Skeletal muscle satellite cell (primary cell): Measurements from ENCODE around the gene S100A14.

Experiments used
- H3K27me3 ChIP-seq: 2 replicates; pipeline ENCODE4 v1.7.0; 2013; ENCODE audit warnings: low read length; ENCODE audit not compliant: control insufficient read depth, insufficient read depth
- H3K36me3 ChIP-seq: 2 replicates; pipeline ENCODE4 v1.7.0; 2013; ENCODE audit warnings: mild to moderate bottlenecking, control low read depth, low read length; ENCODE audit not compliant: insufficient read depth
- H3K4me1 ChIP-seq: 2 replicates; pipeline ENCODE4 v1.7.0; 2013; ENCODE audit warnings: low read length; ENCODE audit not compliant: control insufficient read depth, insufficient read depth
- H3K4me2 ChIP-seq: 2 replicates; pipeline ENCODE4 v1.7.0; 2013; ENCODE audit warnings: mild to moderate bottlenecking, low read length
- H3K4me3 ChIP-seq: 2 replicates; pipeline ENCODE4 v1.7.0; 2013; ENCODE audit warnings: low read length
- H3K9ac ChIP-seq: 2 replicates; pipeline ENCODE4 v1.7.0; 2013; ENCODE audit warnings: mild to moderate bottlenecking, low read depth, low read length, moderate library complexity
- H3K9me3 ChIP-seq: replicated peaks from 2 replicates; pipeline ENCODE4 v1.7.0; 2013; ENCODE audit warnings: mild to moderate bottlenecking, control low read depth, low read length

S100A14 gene

DNA sequence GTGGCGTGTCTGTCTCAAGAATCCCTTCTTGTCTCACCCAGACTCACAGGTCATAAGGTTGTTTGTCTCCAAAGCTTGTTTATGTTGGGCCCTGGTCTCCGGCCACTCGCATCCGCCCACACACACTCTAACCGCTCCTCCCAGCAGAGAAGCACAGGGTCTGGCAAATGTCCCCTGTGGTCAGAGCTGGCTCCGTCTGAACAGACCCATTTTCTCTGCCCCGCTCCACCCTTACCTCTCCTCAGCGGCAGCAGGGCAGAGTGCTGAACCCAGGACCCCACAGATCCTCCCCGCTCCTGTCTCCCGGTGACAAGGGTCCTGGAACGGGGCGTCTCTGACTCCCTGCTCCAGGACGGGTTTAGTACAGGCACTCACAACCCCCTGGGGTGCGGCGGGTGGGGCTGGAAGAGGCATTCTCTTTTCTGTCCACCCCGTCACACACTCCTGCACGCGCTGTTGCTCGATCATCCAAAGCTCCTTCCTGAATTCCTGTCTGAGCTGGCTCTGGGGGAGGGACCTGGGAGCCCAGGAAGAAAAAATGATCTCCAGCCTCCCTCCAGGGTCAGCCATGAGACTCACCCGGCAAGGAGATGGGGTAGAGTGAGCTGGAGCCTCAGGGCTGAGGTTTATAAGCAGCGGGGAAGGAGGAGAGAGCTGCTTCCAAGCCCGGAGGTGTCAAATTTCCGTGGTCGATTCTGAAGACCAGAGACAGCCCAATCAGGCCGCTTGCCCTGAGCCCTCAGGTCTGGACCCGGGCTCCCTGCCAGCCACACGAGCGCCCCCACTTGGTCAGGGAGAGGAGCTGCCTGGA, 11.0 kb upstream of the S100A14 start, which contains the start of gene S100A13:
TSS of gene S100A13 (minus strand) at position 602 of the 811 bp plus-strand sequence. CDS start 1,033 bp downstream, outside the sequence.
- Histone ChIP-seq H3K4me2 (peak within 1 kb of the TSS; percentile 92), H3K9me3 (no peaks in the 10 kb centered on the region), H3K9ac (peak within 1 kb of the TSS; percentile 92), H3K4me1 (peaks cover 49% of the 10 kb centered on the region), H3K4me3 (peak within 1 kb of the TSS; percentile 81), H3K27me3 (no peaks in the 10 kb centered on the region), H3K36me3 (peaks cover 27% of the 10 kb centered on the region)

DNA sequence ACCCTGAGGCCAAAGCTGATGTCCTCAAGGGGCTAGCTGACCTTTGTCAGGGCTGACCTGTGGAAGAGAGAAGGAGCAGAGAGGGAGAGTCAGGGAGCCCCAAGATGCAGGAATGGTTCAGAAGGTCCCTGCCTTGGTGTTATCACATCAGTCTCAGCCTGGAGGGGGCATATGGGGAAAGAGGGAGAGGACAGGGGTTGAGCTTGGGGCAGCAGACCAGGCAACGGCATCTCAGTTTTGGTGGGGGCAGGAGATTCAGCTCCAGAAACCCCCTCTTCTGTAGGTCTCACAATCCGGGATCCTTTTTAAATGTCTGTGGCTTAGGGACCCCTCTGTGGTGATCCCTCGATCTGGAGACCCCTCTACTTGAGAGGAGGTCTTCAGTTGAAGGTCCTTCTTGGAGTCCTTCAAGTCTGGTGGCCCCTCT, 10.4 kb upstream of the S100A14 start:
- Histone ChIP-seq H3K4me3 (peak overlapping the region; percentile 81), H3K9ac (peak overlapping the region; percentile 92), H3K36me3 (peaks cover 27% of the 10 kb centered on the region), H3K4me2 (peak overlapping the region; percentile 92), H3K9me3 (no peaks in the 10 kb centered on the region), H3K4me1 (peaks cover 47% of the 10 kb centered on the region), H3K27me3 (no peaks in the 10 kb centered on the region)

GRCh38 chr1:153624965-153625611, 9.0 kb upstream of the S100A14 start:
- H3K4me3 ChIP-seq = peak overlapping the region; percentile 81

DNA sequence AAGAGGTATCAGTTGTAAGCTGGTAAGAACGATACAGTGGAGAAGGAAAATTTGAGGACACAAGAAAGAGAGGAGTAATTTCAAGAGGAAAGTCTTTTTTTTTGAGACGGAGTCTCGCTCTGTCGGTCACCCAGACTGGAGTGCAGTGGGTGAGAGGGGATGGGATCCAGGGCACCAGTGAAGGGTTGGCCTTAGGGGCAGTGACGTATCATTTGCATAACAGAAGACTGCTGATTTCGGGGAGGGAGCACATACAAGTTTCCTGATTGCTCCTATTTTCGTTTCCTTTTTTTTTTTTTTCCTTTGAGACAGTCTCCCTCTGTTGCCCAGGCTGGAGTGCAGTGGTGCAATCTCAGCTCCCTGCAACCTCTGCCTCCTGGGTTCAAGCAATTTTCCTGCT, 7.0 kb upstream of the S100A14 start:
- peaks cover 44% of the 10 kb centered on the region for H3K4me1 ChIP-seq

More at GRCh38 chr1:153624965-153625611, 9.0 kb upstream of the S100A14 start:
- Histone ChIP-seq H3K4me2 (peak overlapping the region; percentile 92), H3K36me3 (peaks cover 35% of the 10 kb centered on the region), H3K9ac (no peak overlapping the region), H3K4me1 (peaks cover 45% of the 10 kb centered on the region), H3K27me3 (no peaks in the 10 kb centered on the region), H3K9me3 (no peaks in the 10 kb centered on the region)

GRCh38 chr1:153619171-153619570, 3.0 kb upstream of the S100A14 start:
- no peak overlapping the region for H3K4me3 ChIP-seq
- peaks cover 18% of the 10 kb centered on the region for H3K4me1 ChIP-seq
- H3K9me3 ChIP-seq = no peaks in the 10 kb centered on the region
- no peak overlapping the region for H3K9ac ChIP-seq
- H3K4me2 ChIP-seq = no peak overlapping the region
- H3K27me3 ChIP-seq = no peaks in the 10 kb centered on the region
- peaks cover 43% of the 10 kb centered on the region for H3K36me3 ChIP-seq

More for the DNA sequence above, 7.0 kb upstream of the S100A14 start:
- no peak overlapping the region for H3K4me3 ChIP-seq
- no peak overlapping the region for H3K9ac ChIP-seq
- no peak overlapping the region for H3K4me2 ChIP-seq
- no peaks in the 10 kb centered on the region for H3K9me3 ChIP-seq
- peaks cover 52% of the 10 kb centered on the region for H3K36me3 ChIP-seq
- H3K27me3 ChIP-seq = no peaks in the 10 kb centered on the region

GRCh38 chr1:153617663-153618062, 1.5 kb upstream of the S100A14 start:
- Histone ChIP-seq H3K36me3 (peaks cover 31% of the 10 kb centered on the region), H3K27me3 (no peaks in the 10 kb centered on the region), H3K9ac (peak overlapping the region; percentile 14), H3K4me2 (no peak overlapping the region), H3K9me3 (no peaks in the 10 kb centered on the region), H3K4me1 (peaks cover 19% of the 10 kb centered on the region), H3K4me3 (no peak overlapping the region)

DNA sequence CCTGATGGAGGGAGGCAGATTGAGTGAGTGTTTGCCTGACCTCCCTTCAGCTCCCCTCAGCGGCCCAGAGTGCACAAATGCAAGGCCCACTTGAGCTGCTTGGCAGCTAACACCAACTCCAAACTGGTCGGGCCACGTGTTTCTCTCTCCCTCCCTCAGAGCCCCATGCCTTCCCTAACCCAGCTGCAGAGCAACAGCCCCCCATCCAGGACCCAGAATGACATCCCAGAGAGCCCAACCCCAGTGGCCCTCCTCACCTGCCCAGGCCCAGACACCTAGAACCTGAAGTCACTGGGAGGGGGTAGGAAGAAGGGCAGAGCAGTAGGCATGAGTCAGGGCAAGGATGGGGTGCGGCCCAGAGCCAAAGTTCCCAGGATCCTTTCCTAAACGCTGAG, 789 bp upstream of the S100A14 start:
- no peak overlapping the region for H3K9ac ChIP-seq
- H3K4me1 ChIP-seq = peaks cover 19% of the 10 kb centered on the region
- peaks cover 25% of the 10 kb centered on the region for H3K36me3 ChIP-seq
- no peak overlapping the region for H3K4me2 ChIP-seq
- H3K9me3 ChIP-seq = no peaks in the 10 kb centered on the region
- no peak overlapping the region for H3K4me3 ChIP-seq
- no peaks in the 10 kb centered on the region for H3K27me3 ChIP-seq

DNA sequence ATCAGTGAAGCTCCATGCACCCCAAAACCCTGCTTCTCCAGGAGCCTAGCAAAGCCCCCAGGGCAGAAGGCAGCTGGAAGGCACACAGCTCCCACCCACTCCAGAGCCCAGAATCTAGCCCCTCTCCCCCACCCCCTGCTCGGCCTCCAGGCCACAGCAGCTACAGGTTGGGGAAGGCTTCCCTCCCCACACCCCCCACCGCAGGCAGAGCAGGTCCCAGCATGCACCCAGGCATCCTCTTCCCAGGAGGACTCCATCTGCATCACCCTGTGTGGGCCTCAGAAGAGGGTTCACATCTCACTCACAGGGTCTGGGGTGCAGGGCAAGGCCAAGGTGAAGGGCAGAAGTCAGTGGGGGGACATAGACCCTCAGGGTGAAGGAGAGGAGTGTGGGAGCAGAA, 719 bp downstream of the S100A14 start:
- no peaks in the 10 kb centered on the region for H3K27me3 ChIP-seq
- peaks cover 23% of the 10 kb centered on the region for H3K36me3 ChIP-seq
- no peak overlapping the region for H3K4me2 ChIP-seq
- no peaks in the 10 kb centered on the region for H3K9me3 ChIP-seq
- H3K4me3 ChIP-seq = no peak overlapping the region
- peaks cover 23% of the 10 kb centered on the region for H3K4me1 ChIP-seq
- H3K9ac ChIP-seq = no peak overlapping the region

DNA sequence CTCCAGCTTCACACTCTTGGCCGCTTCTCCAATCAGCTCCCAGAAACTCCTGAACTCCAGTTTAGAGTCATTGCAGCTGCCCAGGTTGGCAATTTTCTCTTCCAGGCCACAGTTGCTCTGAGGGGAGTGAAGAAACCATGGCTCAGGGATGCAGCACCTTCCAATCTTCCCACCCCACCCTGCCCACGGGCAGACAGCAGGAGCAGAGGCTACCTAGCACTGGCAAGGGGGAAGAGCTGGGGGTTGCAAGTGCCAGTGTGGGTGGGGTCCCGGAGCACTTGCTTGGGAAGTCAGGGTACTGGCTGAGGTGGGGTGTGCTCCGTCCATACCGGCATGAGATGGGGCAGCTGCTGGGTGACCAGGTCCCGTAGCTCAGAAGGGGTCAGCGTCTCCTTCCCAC, 1.2 kb downstream of the S100A14 start:
- H3K9me3 ChIP-seq = no peaks in the 10 kb centered on the region
- H3K36me3 ChIP-seq = peaks cover 21% of the 10 kb centered on the region
- peaks cover 28% of the 10 kb centered on the region for H3K4me1 ChIP-seq
- no peak overlapping the region for H3K4me2 ChIP-seq
- H3K9ac ChIP-seq = no peak overlapping the region
- no peaks in the 10 kb centered on the region for H3K27me3 ChIP-seq
- no peak overlapping the region for H3K4me3 ChIP-seq

DNA sequence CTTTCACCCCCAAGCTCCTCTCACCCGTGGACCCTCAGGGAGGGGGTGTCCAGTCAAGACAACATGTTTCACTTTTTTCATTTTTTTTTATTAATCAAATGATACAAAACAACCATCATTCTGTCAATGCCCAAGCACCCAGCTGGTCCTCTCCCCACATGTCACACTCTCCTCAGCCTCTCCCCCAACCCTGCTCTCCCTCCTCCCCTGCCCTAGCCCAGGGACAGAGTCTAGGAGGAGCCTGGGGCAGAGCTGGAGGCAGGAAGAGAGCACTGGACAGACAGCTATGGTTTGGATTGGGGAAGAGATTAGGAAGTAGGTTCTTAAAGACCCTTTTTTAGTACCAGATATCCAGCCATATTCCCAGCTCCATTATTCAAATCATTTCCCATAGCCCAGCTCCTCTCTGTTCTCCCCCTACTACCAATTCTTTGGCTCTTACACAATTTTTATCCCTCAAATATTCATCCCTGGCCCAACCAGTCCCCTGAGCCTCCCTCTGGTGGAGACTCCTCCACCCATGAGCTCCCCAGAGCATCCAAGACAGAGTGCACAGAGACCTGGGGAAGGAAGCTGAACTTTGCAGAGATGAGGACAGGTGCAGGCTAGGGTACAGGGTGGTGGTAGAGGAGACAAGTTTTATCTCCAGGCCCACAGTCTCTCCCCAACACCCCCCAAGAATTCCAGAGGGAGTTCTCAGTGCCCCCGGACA, 1.8 kb downstream of the S100A14 start:
- Histone ChIP-seq H3K27me3 (no peaks in the 10 kb centered on the region), H3K9ac (no peak overlapping the region), H3K4me1 (peaks cover 34% of the 10 kb centered on the region), H3K4me3 (no peak overlapping the region), H3K4me2 (no peak overlapping the region), H3K36me3 (peaks cover 18% of the 10 kb centered on the region), H3K9me3 (no peaks in the 10 kb centered on the region)

DNA sequence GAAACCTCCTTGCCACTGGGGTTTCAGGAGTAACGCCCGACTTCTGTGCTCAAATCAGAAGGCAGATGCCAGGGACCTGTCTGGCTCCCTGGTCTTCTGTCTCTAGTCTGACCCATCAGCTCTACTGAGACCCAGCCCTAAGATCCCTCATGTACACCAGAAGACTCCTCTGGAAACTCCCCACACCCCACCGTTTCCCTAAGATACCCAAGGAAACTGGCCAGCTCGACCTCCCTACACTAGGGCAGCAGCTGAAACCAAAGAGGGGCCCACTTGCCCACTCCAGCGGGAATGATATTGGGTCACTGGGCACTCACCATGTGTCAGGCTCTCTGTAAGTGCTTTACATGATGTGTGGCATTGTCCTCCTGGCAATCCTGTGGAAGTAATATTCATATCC, 2.7 kb downstream of the S100A14 start:
- Histone ChIP-seq H3K36me3 (peaks cover 10% of the 10 kb centered on the region), H3K4me2 (peak overlapping the region; percentile 94), H3K27me3 (no peaks in the 10 kb centered on the region), H3K9me3 (no peaks in the 10 kb centered on the region), H3K4me3 (peak overlapping the region; percentile 92), H3K9ac (peak overlapping the region; percentile 89), H3K4me1 (peaks cover 41% of the 10 kb centered on the region)
